Measurements from ENCODE around the gene NTRK2.

GRCh38 chr9:84894859-84895258, 225.3 kb downstream of the NTRK2 start:
- TF ChIP-seq EZH2 (IDR thresholded peaks at IDR 0.05; ENCODE audit: low read length) (no peak), CTCF (optimal IDR thresholded peaks at IDR 0.05 in 1 of 3, IDR thresholded peaks at IDR 0.05 in 1 of 3, conservative IDR thresholded peaks at IDR 0.05 in 1 of 3; ENCODE audit: extremely low read depth in 1 of 3, insufficient read depth in 2 of 3, low read length in 3 of 3) (no peak)
